ENCODE measurements around the gene LCE5A.
A peak's percentile ranks its signal among the peaks of the same experiment; 100 is the strongest.
"Not testable (repeated sequence)": the region's sequence is repeated elsewhere in the genome, so short reads cannot be mapped to it uniquely, and the experiment has no call there.

The LCE5A gene

GRCh38 chr1:152516082-152516481 lies 5.5 kb downstream of the LCE5A start:
- no peak for DNase-seq (ENCODE audit: low read depth)

GRCh38 chr1:152517237-152517811 lies 6.7 kb downstream of the LCE5A start:
- peak; percentile 46 for DNase-seq (ENCODE audit: low read depth)

- DNase-seq (ENCODE audit: low read depth) = no peak
Observed at GRCh38 chr1:152519851-152520250, 9.2 kb downstream of the LCE5A start.

GRCh38 chr1:152520561-152521090 lies 10.0 kb downstream of the LCE5A start:
- DNase-seq (ENCODE audit: low read depth) = no peak

- DNase-seq (ENCODE audit: low read depth) = no peak
Observed at GRCh38 chr1:152525080-152525641, 14.6 kb downstream of the LCE5A start.

GRCh38 chr1:152533327-152533938 lies 22.8 kb downstream of the LCE5A start:
- DNase-seq (ENCODE audit: low read depth) = no peak

- no peak for DNase-seq (ENCODE audit: low read depth)
Observed at GRCh38 chr1:152535774-152536173, 25.2 kb downstream of the LCE5A start.

- no peak for DNase-seq (ENCODE audit: low read depth)
Observed at GRCh38 chr1:152537496-152537895, 26.9 kb downstream of the LCE5A start.

- DNase-seq (ENCODE audit: low read depth) = no peak
Observed at GRCh38 chr1:152539901-152540300, 29.3 kb downstream of the LCE5A start.

- peak; percentile 14 for DNase-seq (ENCODE audit: low read depth)
Observed at GRCh38 chr1:152543820-152544219, 33.2 kb downstream of the LCE5A start.

GRCh38 chr1:152546704-152547103 lies 36.1 kb downstream of the LCE5A start:
- DNase-seq (ENCODE audit: low read depth) = no peak

- DNase-seq (ENCODE audit: low read depth) = not testable (repeated sequence)
Observed at GRCh38 chr1:152548358-152548757, 37.8 kb downstream of the LCE5A start.
